WERI-Rb-1 (cell line): ENCODE data around the gene SFXN2.
"Not testable (repeated sequence)": the region's sequence is repeated elsewhere in the genome, so short reads cannot be mapped to it uniquely, and the experiment has no call there.

Experiments used
- DNase-seq: peaks from one replicate; pipeline ENCODE4 v3.0.0-alpha.2; 2020
- H3K27ac ChIP-seq: fragments of 250-450 bp; sonication (Bioruptor Pico); 2 replicates; pipeline ENCODE4 v1.5.1; 2020; ENCODE audit warnings: mild to moderate bottlenecking, moderate library complexity
- H3K27me3 ChIP-seq: fragments of 250-450 bp; sonication (Bioruptor Pico); 2 replicates; pipeline ENCODE4 v1.5.1; 2021; ENCODE audit warnings: mild to moderate bottlenecking, low read depth, moderate library complexity; ENCODE audit not compliant: insufficient read depth, severe bottlenecking
- H3K36me3 ChIP-seq: fragments of 250-450 bp; sonication (Bioruptor Pico); 2 replicates; pipeline ENCODE4 v1.5.1; 2020; ENCODE audit warnings: mild to moderate bottlenecking, moderate library complexity
- H3K4me3 ChIP-seq: 2 replicates; pipeline ENCODE4 v1.5.1; 2011; ENCODE audit warnings: low read depth, mild to moderate bottlenecking, control low read depth, low read length
- H3K9me3 ChIP-seq: fragments of 250-450 bp; sonication (Bioruptor Pico); 2 replicates; pipeline ENCODE4 v1.5.1; 2021; ENCODE audit warnings: mild to moderate bottlenecking, moderate library complexity; ENCODE audit not compliant: severe bottlenecking
- CTCF ChIP-seq: IDR thresholded peaks from 2 replicates; pipeline ENCODE4 v1.5.1; 2011; ENCODE audit warnings: low read depth, mild to moderate bottlenecking, control low read depth, inconsistent platforms, low read length

The SFXN2 gene

DNA sequence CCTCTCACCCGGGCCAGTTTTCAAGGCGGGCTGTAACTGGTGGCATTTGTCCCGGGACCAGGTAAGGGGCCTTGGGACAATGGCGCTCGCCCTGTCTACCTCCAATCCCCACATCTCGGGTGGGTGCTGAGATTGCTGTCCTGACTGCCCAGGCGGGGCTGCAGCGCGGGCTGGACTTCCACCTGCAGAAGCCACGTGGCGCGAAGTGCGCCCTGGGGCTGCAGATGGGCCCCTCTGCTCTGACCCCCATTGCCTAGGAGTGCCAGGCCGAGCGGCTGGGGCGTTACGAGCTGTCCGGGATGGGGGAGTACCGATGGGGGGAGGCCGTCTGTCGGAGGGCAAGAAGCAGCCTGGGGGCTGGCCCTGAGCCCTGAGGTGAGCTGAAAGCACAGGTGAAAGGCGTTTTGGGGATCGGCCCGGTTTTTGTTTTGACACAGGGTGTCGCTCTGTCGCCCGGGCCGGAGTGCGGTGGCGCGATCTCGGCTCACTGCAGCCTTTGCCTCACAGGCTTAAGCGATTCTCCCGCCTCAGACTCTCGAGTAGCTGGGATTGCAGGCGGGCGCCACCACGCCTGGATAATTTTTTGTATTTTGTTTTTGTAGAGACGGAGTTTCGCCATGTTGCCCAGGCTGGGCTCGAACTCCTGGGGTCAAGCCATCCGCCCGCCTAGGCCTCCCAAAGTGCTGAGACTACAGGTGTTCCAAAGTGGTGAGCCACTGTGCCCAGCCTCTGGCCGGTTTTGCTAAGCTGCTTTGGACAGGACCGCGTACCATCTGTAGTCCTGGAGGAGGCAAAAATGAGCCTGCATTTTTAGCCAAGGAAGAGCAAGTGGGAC is at the start of gene SFXN2:
Gene SFXN2 (plus strand): TSS at position 16 of the 835 bp plus-strand sequence. CDS start 12,001 bp downstream, outside the sequence.
- Histone ChIP-seq H3K4me3 (peak within 1 kb of the TSS; percentile 97), H3K9me3 (no peaks in the 10 kb centered on the region), H3K36me3 (peaks cover 13% of the 10 kb centered on the region), H3K27ac (peak within 1 kb of the TSS; percentile 86), H3K27me3 (no peaks in the 10 kb centered on the region)
- no peak for TF ChIP-seq CTCF
- peak; percentile 50 for DNase-seq

GRCh38 chr10:102665904-102666509 is 48.4 kb upstream of the SFXN2 start:
- TF ChIP-seq CTCF, result no peak
- H3K36me3 ChIP-seq, result no peaks in the 10 kb centered on the region
- no peak overlapping the region for H3K27ac ChIP-seq
- H3K27me3 ChIP-seq, result no peaks in the 10 kb centered on the region
- DNase-seq, result no peak
- H3K4me3 ChIP-seq, result no peak overlapping the region
- H3K9me3 ChIP-seq, result no peaks in the 10 kb centered on the region

DNA sequence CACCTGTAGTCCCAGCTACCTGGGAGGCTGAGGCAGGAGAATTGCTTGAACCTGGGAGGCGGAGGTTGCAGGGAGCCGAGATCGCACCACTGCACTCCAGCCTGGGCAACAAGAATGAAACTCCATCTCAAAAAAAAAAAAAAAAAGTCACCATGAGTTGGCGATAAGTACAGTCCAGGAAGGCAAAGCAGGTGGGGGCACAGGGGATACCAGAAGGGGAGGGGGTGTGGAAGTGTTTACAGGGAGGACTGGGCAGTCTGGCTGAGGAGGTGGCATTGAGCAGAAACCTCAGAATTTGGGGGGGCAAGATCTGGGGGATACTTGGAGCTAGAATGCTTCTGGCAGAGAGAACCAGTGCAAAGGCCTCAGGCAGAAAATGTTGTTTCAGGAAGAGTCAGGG is 47.0 kb upstream of the SFXN2 start:
- not testable (repeated sequence) for DNase-seq

GRCh38 chr10:102668326-102669107 is 45.9 kb upstream of the SFXN2 start:
- TF ChIP-seq CTCF, result no peak
- Histone ChIP-seq H3K4me3 (no peak overlapping the region), H3K27me3 (no peaks in the 10 kb centered on the region), H3K9me3 (no peaks in the 10 kb centered on the region), H3K36me3 (no peaks in the 10 kb centered on the region), H3K27ac (no peak overlapping the region)
- no peak for DNase-seq

More for the DNA sequence above, 47.0 kb upstream of the SFXN2 start:
- H3K4me3 ChIP-seq, H3K27me3 ChIP-seq, H3K9me3 ChIP-seq, H3K27ac ChIP-seq, H3K36me3 ChIP-seq: not testable (repeated sequence)

DNA sequence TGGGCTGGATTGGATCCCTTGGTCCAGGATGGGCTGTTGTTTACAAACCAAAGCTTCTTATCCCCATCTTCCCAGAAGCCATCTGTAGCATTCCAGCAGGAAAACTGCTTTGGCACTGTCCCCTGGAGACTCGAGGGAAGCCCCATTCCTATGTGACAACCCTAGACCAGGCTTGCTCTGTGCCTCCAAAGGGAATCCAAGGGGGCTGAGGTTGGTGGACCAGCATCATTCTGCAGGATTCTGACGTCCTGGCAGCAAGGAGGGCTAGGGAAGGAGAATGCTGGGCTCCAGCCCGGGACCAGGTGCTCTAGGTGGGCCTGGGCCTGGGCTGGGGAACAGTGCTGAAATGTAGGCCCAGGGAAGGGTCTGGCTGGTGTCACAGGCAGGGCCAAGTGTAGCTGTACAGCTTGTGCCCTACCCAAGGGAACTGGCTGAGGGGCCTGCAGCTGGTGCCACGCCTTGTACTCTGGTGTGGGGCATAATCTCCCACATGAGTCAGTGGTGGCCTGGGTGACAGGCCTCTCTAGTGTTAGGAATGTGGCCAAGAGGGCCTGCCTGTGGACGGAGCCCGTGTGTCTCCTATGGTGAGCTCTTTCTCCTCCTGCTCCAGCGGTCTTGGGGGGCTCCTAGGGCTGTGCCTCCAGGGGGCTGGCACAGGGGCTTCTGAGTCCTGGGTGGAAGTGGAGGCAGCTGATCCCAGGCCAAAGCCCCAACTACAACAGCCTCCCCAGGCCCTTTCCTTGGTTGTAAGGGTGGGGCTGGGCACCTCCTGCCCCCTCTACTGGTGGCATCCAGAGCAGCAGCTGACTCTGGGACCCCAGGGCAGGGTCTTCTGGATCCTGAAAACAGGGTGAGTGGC is 45.0 kb upstream of the SFXN2 start:
- H3K27ac ChIP-seq, result peak overlapping the region; percentile 74; the same call in 1 of the 2 replicates
- no peak for TF ChIP-seq CTCF
- no peaks in the 10 kb centered on the region for H3K36me3 ChIP-seq
- no peaks in the 10 kb centered on the region for H3K9me3 ChIP-seq
- no peak for DNase-seq
- no peak overlapping the region for H3K4me3 ChIP-seq
- no peaks in the 10 kb centered on the region for H3K27me3 ChIP-seq
